ENCODE data around the gene ROPN1L.

- no peak for TF ChIP-seq CTCF (conservative IDR thresholded peaks at IDR 0.05)
- TF ChIP-seq ZFX (IDR thresholded peaks at IDR 0.05) = no peak
These were observed 22.5 kb downstream of the ROPN1L start for GRCh38 chr5:10464173-10464572.
